Measurements from ENCODE around the gene CSTPP1.

GRCh38 chr11:46906609-46907041, 29.9 kb upstream of the CSTPP1 start:
- TF ChIP-seq CTCF (conservative IDR thresholded peaks at IDR 0.05 in 1 of 2, IDR thresholded peaks at IDR 0.05 in 1 of 2; ENCODE audit: low read depth in 1 of 2, low read length in 2 of 2) = no peak
- TF ChIP-seq EZH2 (IDR thresholded peaks at IDR 0.05; ENCODE audit: low read length, missing control alignments) = no peak
